Natural killer cell (primary cell): ENCODE results near the gene ELP4. TPM values are rescaled to one million over a fixed set of nuclear protein-coding genes. Genes with fewer than 3 reads are reported as not detected.
"Not testable (repeated sequence)": the region's sequence is repeated elsewhere in the genome, so short reads cannot be mapped to it uniquely, and the experiment has no call there.

ENCODE experiments used
- ATAC-seq, 3 donors: fragments of 150-1000 bp in 2 of 3; fragments of 200-7000 bp in 1 of 3; cut with Tn5 transposase; 1 replicate in 1 of 3; 2 replicates in 2 of 3; pipeline ENCODE4 v1.10.0; 2021; ENCODE audit warnings: mild to moderate bottlenecking in 2 of 3, moderate library complexity in 2 of 3
- DNase-seq, 2 donors: peaks; one replicate each; pipeline versions ENCODE4 v3.0.0 to v3.0.0-alpha.2; 2013 to 2021; ENCODE audit warnings: mixed read lengths in 1 of 2
- H3K27ac ChIP-seq: one replicate; pipeline ENCODE4 v1.5.1; 2013; ENCODE audit warnings: mild to moderate bottlenecking, low read length
- H3K27me3 ChIP-seq: one replicate; pipeline ENCODE4 v1.6.1; 2013; ENCODE audit warnings: low read length; ENCODE audit not compliant: control insufficient read depth, insufficient read depth
- H3K36me3 ChIP-seq: one replicate; pipeline ENCODE4 v1.6.1; 2013; ENCODE audit warnings: low read length; ENCODE audit not compliant: control insufficient read depth, insufficient read depth
- H3K4me1 ChIP-seq: one replicate; pipeline ENCODE4 v1.6.1; 2013; ENCODE audit warnings: low read length; ENCODE audit not compliant: control insufficient read depth, insufficient read depth
- H3K4me3 ChIP-seq: one replicate; pipeline ENCODE4 v1.5.1; 2013; ENCODE audit warnings: low read length
- H3K9me3 ChIP-seq: one replicate; pipeline ENCODE4 v1.6.1; 2013; ENCODE audit warnings: low read length; ENCODE audit not compliant: control insufficient read depth, insufficient read depth
- H3K27ac Mint-ChIP-seq, 2 donors: one replicate each; pipeline ENCODE4 v1.8.0; 2022; ENCODE audit warnings: mild to moderate bottlenecking in 2 of 2, mixed read lengths in 2 of 2, moderate library complexity in 1 of 2
- H3K27me3 Mint-ChIP-seq, 2 donors: one replicate each; pipeline ENCODE4 v1.8.0; 2022; ENCODE audit warnings: low read depth in 2 of 2, mixed read lengths in 2 of 2
- H3K36me3 Mint-ChIP-seq: one replicate; pipeline ENCODE4 v1.8.0; 2022; ENCODE audit warnings: mixed read lengths
- H3K4me1 Mint-ChIP-seq, 2 donors: one replicate each; pipeline ENCODE4 v1.8.0; 2022; ENCODE audit warnings: mixed read lengths in 2 of 2
- H3K4me3 Mint-ChIP-seq: one replicate; pipeline ENCODE4 v1.8.0; 2022; ENCODE audit warnings: mild to moderate bottlenecking, moderate library complexity, mixed read lengths
- H3K9me3 Mint-ChIP-seq, 2 donors: one replicate each; pipeline ENCODE4 v1.8.0; 2022; ENCODE audit warnings: mixed read lengths in 2 of 2
- CTCF ChIP-seq: fragments of 200-600 bp; IDR thresholded peaks from one replicate; pipeline ENCODE4 v1.8.0; 2022; ENCODE audit warnings: antibody characterized with exemption
- WGBS: methylation state at CpG from one replicate; pipeline ENCODE4 v1.1.7; 2013; ENCODE audit warnings: missing lambda C conversion rate; ENCODE audit not compliant: insufficient coverage; 5-methylcytosine and 5-hydroxymethylcytosine counted together
- intact Hi-C: fragments of 100-400 bp; cut with micrococcal nuclease; formaldehyde crosslinking; loops from one replicate; pipeline ENCODE4 v1.14.2; 2022
- total RNA-seq, 4 donors: library from RNA; stranded (reverse); fragments of 120-200 nt in 1 of 4; gene quantifications; one replicate each; pipeline versions ENCODE4 v1.2.3 to v1.2.4, GENCODE V29; 2013 to 2022

ELP4 gene
- total RNA-seq, 3 donors from 2014 or later (not counting 1 experiment from before 2014, with no cell fraction given): 22.8 to 29.6 (median 23.4) TPM

GRCh38 chr11:31560842-31561476, 51.4 kb downstream of the ELP4 start:
- Histone ChIP-seq H3K4me3 (no peak overlapping the region), H3K9me3 (no peaks in the 10 kb centered on the region), H3K4me1 (no peaks in the 10 kb centered on the region), H3K36me3 (no peaks in the 10 kb centered on the region), H3K27me3 (no peaks in the 10 kb centered on the region), H3K27ac (no peak overlapping the region)
- H3K4me3 Mint-ChIP-seq: no peak overlapping the region
- peak in 1 of 3 donors; percentile 10 for ATAC-seq
- no peak for TF ChIP-seq CTCF
- H3K36me3 Mint-ChIP-seq: no peaks in the 10 kb centered on the region
- H3K27ac Mint-ChIP-seq: no peak overlapping the region
- no peak for DNase-seq
- H3K9me3 Mint-ChIP-seq: no peaks in the 10 kb centered on the region
- H3K4me1 Mint-ChIP-seq: no peaks in the 10 kb centered on the region
- WGBS: 100% methylated on average over 1 of the region's 1 CpG
- no peaks in the 10 kb centered on the region for H3K27me3 Mint-ChIP-seq
- intact Hi-C loops: no loop called here

- DNase-seq, intact Hi-C loops: not testable (repeated sequence)
These were observed 55.0 kb downstream of the ELP4 start for GRCh38 chr11:31564517-31564916.

GRCh38 chr11:31574133-31574532, 64.6 kb downstream of the ELP4 start:
- H3K27me3 ChIP-seq, H3K4me3 ChIP-seq, DNase-seq, H3K9me3 Mint-ChIP-seq, ATAC-seq, H3K27ac ChIP-seq, H3K4me1 ChIP-seq, H3K27me3 Mint-ChIP-seq, H3K9me3 ChIP-seq, intact Hi-C loops, H3K36me3 ChIP-seq, H3K4me3 Mint-ChIP-seq, H3K27ac Mint-ChIP-seq: not testable (repeated sequence)
- 94% methylated on average over 4 of the region's 4 CpGs for WGBS
- H3K36me3 Mint-ChIP-seq: peaks cover 12% of the 10 kb centered on the region
- H3K4me1 Mint-ChIP-seq: peaks cover 11 to 13% of the 10 kb centered on the region in 2 donors

More at GRCh38 chr11:31564517-31564916, 55.0 kb downstream of the ELP4 start:
- not testable (repeated sequence) for ATAC-seq, H3K4me1 Mint-ChIP-seq, H3K27me3 Mint-ChIP-seq, H3K4me1 ChIP-seq, H3K4me3 Mint-ChIP-seq, H3K36me3 ChIP-seq, H3K9me3 ChIP-seq, H3K27me3 ChIP-seq, H3K27ac Mint-ChIP-seq, H3K4me3 ChIP-seq, H3K36me3 Mint-ChIP-seq, H3K27ac ChIP-seq, H3K9me3 Mint-ChIP-seq
- WGBS: 100% methylated on average over 4 of the region's 4 CpGs

GRCh38 chr11:31575764-31576163, 66.2 kb downstream of the ELP4 start:
- 93% methylated on average over 3 of the region's 3 CpGs for WGBS
- H3K27ac ChIP-seq, DNase-seq, H3K27ac Mint-ChIP-seq, H3K9me3 Mint-ChIP-seq, H3K36me3 ChIP-seq, H3K9me3 ChIP-seq, H3K27me3 ChIP-seq, intact Hi-C loops, H3K4me3 Mint-ChIP-seq, H3K4me1 ChIP-seq, H3K4me3 ChIP-seq, ATAC-seq, H3K27me3 Mint-ChIP-seq: not testable (repeated sequence)
- peaks cover 13% of the 10 kb centered on the region for H3K36me3 Mint-ChIP-seq
- peaks cover 11 to 13% of the 10 kb centered on the region in 2 donors for H3K4me1 Mint-ChIP-seq

- H3K9me3 ChIP-seq, H3K9me3 Mint-ChIP-seq, H3K4me3 ChIP-seq, intact Hi-C loops, H3K36me3 ChIP-seq, H3K27me3 ChIP-seq, H3K4me3 Mint-ChIP-seq, H3K27me3 Mint-ChIP-seq, DNase-seq, H3K27ac Mint-ChIP-seq, ATAC-seq, H3K4me1 ChIP-seq, H3K27ac ChIP-seq: not testable (repeated sequence)
- WGBS: 100% methylated on average over 2 of the region's 3 CpGs
- Mint-ChIP-seq H3K36me3 (peaks cover 18% of the 10 kb centered on the region), H3K4me1 (peaks cover 9 to 12% of the 10 kb centered on the region in 2 donors)
These were observed 69.8 kb downstream of the ELP4 start for GRCh38 chr11:31579412-31579811.
